HepG2 (cell line): Measurements from ENCODE around the gene ELOVL2. TPM values are rescaled to one million over a fixed set of nuclear protein-coding genes. Genes with fewer than 3 reads are reported as not detected.
A peak's percentile ranks its signal among the peaks of the same experiment; 100 is the strongest.

Experiments used
- ATAC-seq: fragments of 200-7000 bp; cut with Tn5 transposase; 3 replicates; pipeline ENCODE4 v1.9.1; 2020; ENCODE audit warnings: mild to moderate bottlenecking, moderate library complexity
- Bru-seq: library from RNA; stranded (reverse); fragments of 400-500 nt; gene quantifications from one replicate; lab custom pipeline; 2021; lab: Mats Ljungman, UMichigan
- BruChase-seq, 2 experiments: library from RNA; stranded (reverse); fragments of 400-500 nt; gene quantifications; one replicate each; lab custom pipeline; 2021; lab: Mats Ljungman, UMichigan
- BruUV-seq: library from RNA; stranded (reverse); fragments of 400-500 nt; replicated peaks from 2 replicates; lab custom pipeline; 2021; lab: Mats Ljungman, UMichigan
- CTCF ChIA-PET: fragments of 300-600 bp; formaldehyde crosslinking; extraction: SDS; loops from one replicate; lab custom pipeline; 2021; ENCODE audit warnings: low total read pairs, inconsistent platforms, low intra/inter-chr PET ratio; lab: Yijun Ruan, JAX
- POLR2A ChIA-PET: fragments of 350-600 bp; sonication (Branson Sonifier 250); formaldehyde crosslinking; loops from one replicate; lab custom pipeline; 2020; ENCODE audit warnings: antibody characterized with exemption, inconsistent platforms; lab: Yijun Ruan, JAX
- DNase-seq: peaks from one replicate; pipeline ENCODE4 v3.0.0-alpha.2; 2015; ENCODE audit warnings: low spot score
- FAIRE-seq: peaks from 3 replicates; lab custom pipeline; 2011; peaks lifted over from hg19 to GRCh38; lab: Jason Lieb, UNC
- H2AFZ ChIP-seq: one replicate; pipeline ENCODE4 v1.6.1; 2011; ENCODE audit warnings: low read length, inconsistent platforms
- H3K27ac ChIP-seq: fragments of 300-600 bp; 3 replicates; pipeline ENCODE4 v1.8.0; 2011; ENCODE audit warnings: mixed run types, mild to moderate bottlenecking, mixed read lengths, low read length, inconsistent platforms; ENCODE audit not compliant: insufficient read depth; ENCODE audit errors: extremely low read length
- H3K27me3 ChIP-seq, 2 experiments: fragments of 200-600 bp in 1 of 2; 2 replicates in 1 of 2; 3 replicates in 1 of 2; pipeline versions ENCODE4 v1.6.0 to v1.8.0; 2011; ENCODE audit warnings: low read length in 2 of 2, mild to moderate bottlenecking in 2 of 2, moderate library complexity in 2 of 2, inconsistent platforms in 1 of 2; ENCODE audit not compliant: insufficient read depth in 2 of 2, control insufficient read depth in 1 of 2
- H3K36me3 ChIP-seq, 2 experiments: fragments of 200-600 bp in 1 of 2; replicated peaks in 1 of 2; 2 replicates in 1 of 2; 3 replicates in 1 of 2; pipeline versions ENCODE4 v1.5.1 to v1.8.0; 2011; ENCODE audit warnings: low read length in 2 of 2, inconsistent platforms in 1 of 2; ENCODE audit not compliant: insufficient read depth in 2 of 2, control insufficient read depth in 1 of 2
- H3K4me1 ChIP-seq: 2 replicates; pipeline ENCODE4 v1.5.1; 2012; ENCODE audit warnings: low read length, inconsistent platforms; ENCODE audit not compliant: insufficient read depth
- H3K4me2 ChIP-seq: 2 replicates; pipeline ENCODE4 v1.6.0; 2011; ENCODE audit warnings: low read depth, low read length, inconsistent platforms
- H3K4me3 ChIP-seq, 3 experiments: fragments of 200-600 bp in 1 of 3; sonication (generic), shearing (Covaris generic) in 1 of 3; replicated peaks in 1 of 3; 2 replicates each; pipeline ENCODE4 v1.5.1; 2011 to 2016; ENCODE audit warnings: low read length in 3 of 3, inconsistent platforms in 2 of 3, low read depth in 2 of 3, mild to moderate bottlenecking in 2 of 3, control low read depth in 1 of 3, mixed read lengths in 1 of 3; ENCODE audit not compliant: insufficient read depth in 1 of 3
- H3K79me2 ChIP-seq: one replicate; pipeline ENCODE4 v1.6.1; 2011; ENCODE audit warnings: low read length, inconsistent platforms; ENCODE audit not compliant: insufficient read depth
- H3K9ac ChIP-seq: 2 replicates; pipeline ENCODE4 v1.6.0; 2011; ENCODE audit warnings: mild to moderate bottlenecking, low read depth, low read length, inconsistent platforms; ENCODE audit not compliant: insufficient read depth
- H3K9me3 ChIP-seq: 2 replicates; pipeline ENCODE4 v1.5.1; 2012; ENCODE audit warnings: mild to moderate bottlenecking, low read length
- H4K20me1 ChIP-seq: 2 replicates; pipeline ENCODE4 v1.6.0; 2011; ENCODE audit warnings: inconsistent platforms, mild to moderate bottlenecking, low read length, moderate library complexity; ENCODE audit not compliant: insufficient read depth
- HOMEZ ChIP-seq: IDR thresholded peaks from 2 replicates; pipeline ENCODE4 v1.6.1; 2016; ENCODE audit warnings: low read depth
- MIER3 ChIP-seq: IDR thresholded peaks from 2 replicates; pipeline ENCODE4 v1.6.1; 2016; ENCODE audit warnings: missing compliant biosample characterization, borderline replicate concordance
- PAXIP1 ChIP-seq: sonication (generic); formaldehyde crosslinking; conservative IDR thresholded peaks from 2 replicates; pipeline ENCODE4 v1.4.0; 2020; ENCODE audit warnings: mild to moderate bottlenecking, missing genetic modification reagents, moderate library complexity
- ZNF720 ChIP-seq: sonication (generic); formaldehyde crosslinking; IDR thresholded peaks from 2 replicates; pipeline ENCODE4 v1.4.0; 2020; ENCODE audit warnings: missing genetic modification reagents
- ZNF773 ChIP-seq: sonication (generic); formaldehyde crosslinking; IDR thresholded peaks from 2 replicates; pipeline ENCODE4 v1.4.0; 2020; ENCODE audit warnings: missing genetic modification reagents, borderline replicate concordance
- WGBS: methylation state at CpG from one replicate; pipeline ENCODE4 v1.1.6; 2017; ENCODE audit warnings: low lambda C conversion rate; 5-methylcytosine and 5-hydroxymethylcytosine counted together
- in situ Hi-C: cut with HindIII; loops from 2 replicates; pipeline ENCODE4 v1.10.0; 2017; ENCODE audit warnings: low pct_unique_long_range_greater_than_20kb; ENCODE audit not compliant: extremely low pct_ligation_motif_present
- intact Hi-C: fragments of 100-400 bp; cut with micrococcal nuclease; formaldehyde crosslinking; loops from one replicate; pipeline ENCODE4 v1.10.0; 2022; ENCODE audit not compliant: unreplicated experiment
- long read RNA-seq, 2 experiments: library from RNA in 1 of 2; library from polyadenylated mRNA in 1 of 2; stranded (forward) in 1 of 2; unstranded in 1 of 2; transcript quantifications; one replicate each; pipeline ENCODE4 v2.0.0, GENCODE V29; 2019 to 2022
- polyA minus RNA-seq, 3 experiments: library from RNA; depleted of rRNA, polyadenylated mRNA; stranded (reverse); fragments of >200 nt; gene quantifications; 2 replicates each; pipeline ENCODE4 v1.2.3, GENCODE V29; 2011; ENCODE audit warnings: low replicate concordance in 1 of 3
- polyA plus RNA-seq, 8 experiments: library from polyadenylated mRNA; depleted of rRNA in 3 of 8; stranded (reverse) in 7 of 8; unstranded in 1 of 8; fragments of >200 nt; fragmentation: Illumina TruSeq in 4 of 8; extraction: Trizol in 4 of 8; gene quantifications; 2 replicates each; pipeline versions ENCODE4 v1.2.1 to v1.2.3, GENCODE V29; 2011 to 2016; ENCODE audit warnings: low read depth in 4 of 8, missing spikeins in 1 of 8, mixed read lengths in 1 of 8; ENCODE audit not compliant: insufficient read depth in 1 of 8
- total RNA-seq, 5 experiments: library from RNA; depleted of rRNA; stranded (reverse); fragments of >200 nt; fragmentation: Illumina TruSeq; extraction: Trizol; gene quantifications; 2 replicates each; pipeline ENCODE4 v1.2.3, GENCODE V29; 2016; ENCODE audit warnings: low read depth in 1 of 5

The ELOVL2 gene
- 60.1 and 65.4 TPM in 2 replicates for total RNA-seq (2016; rRNA removed; fragmentation: Illumina TruSeq; extraction: Trizol)
- total RNA-seq (2016; cell fraction: cytosol; rRNA removed; fragmentation: Illumina TruSeq; extraction: Trizol; ENCODE audit: low read depth): 16.2 and 17.4 TPM in 2 replicates
- total RNA-seq (2016; cell fraction: insoluble cytoplasmic fraction; rRNA removed; fragmentation: Illumina TruSeq; extraction: Trizol): 56.0 and 65.6 TPM in 2 replicates
- total RNA-seq (2016; cell fraction: membrane; rRNA removed; fragmentation: Illumina TruSeq; extraction: Trizol): 63.8 and 70.3 TPM in 2 replicates
- total RNA-seq (2016; cell fraction: nucleus; rRNA removed; fragmentation: Illumina TruSeq; extraction: Trizol): 58.7 and 63.1 TPM in 2 replicates
- polyA plus RNA-seq (2011; rRNA removed): 32.1 and 43.6 TPM in 2 replicates
- polyA plus RNA-seq (2011; cell fraction: cytosol; rRNA removed): 20.8 and 31.9 TPM in 2 replicates
- 13.8 and 15.2 TPM in 2 replicates for polyA plus RNA-seq (2011; cell fraction: nucleus; rRNA removed)
- polyA plus RNA-seq (2012): 48.1 and 62.3 TPM in 2 replicates
- 17.6 and 20.3 TPM in 2 replicates for polyA plus RNA-seq (2016; cell fraction: cytosol; fragmentation: Illumina TruSeq; extraction: Trizol; ENCODE audit: low read depth)
- 68.4 and 70.1 TPM in 2 replicates for polyA plus RNA-seq (2016; cell fraction: insoluble cytoplasmic fraction; fragmentation: Illumina TruSeq; extraction: Trizol; ENCODE audit: low read depth)
- polyA plus RNA-seq (2016; cell fraction: membrane; fragmentation: Illumina TruSeq; extraction: Trizol; ENCODE audit: low read depth): 54.8 and 56.6 TPM in 2 replicates
- polyA plus RNA-seq (2016; cell fraction: nucleus; fragmentation: Illumina TruSeq; extraction: Trizol; ENCODE audit: insufficient read depth, low read depth): 89.1 and 92.2 TPM in 2 replicates
- 43.3 TPM in 1 of 2 replicates, not detected in the other for polyA minus RNA-seq (2011; rRNA and poly(A)+ RNA removed; ENCODE audit: low replicate concordance)
- 26.2 and 28.8 TPM in 2 replicates for polyA minus RNA-seq (2011; cell fraction: cytosol; rRNA and poly(A)+ RNA removed)
- polyA minus RNA-seq (2011; cell fraction: nucleus; rRNA and poly(A)+ RNA removed): 17.1 and 19.9 TPM in 2 replicates
- Bru-seq, nascent RNA: percentile 93 among the genes with signal in this experiment
- percentile 92 among the genes with signal in this experiment for BruChase-seq, experiment 1, labeled RNA remaining after a 6-hour chase
- BruChase-seq, experiment 2, labeled RNA remaining after a 2-hour chase: percentile 94 among the genes with signal in this experiment
- long read RNA-seq, experiment 1, transcript ELOVL2-201 (8 exons, 3,997 nt): major isoform, 19 of 39 reads
- long read RNA-seq, experiment 1, partial matches to known transcripts: 1 of 39 reads
- long read RNA-seq, experiment 1, other reads (novel, unspliced or antisense): 19 of 39 reads
- long read RNA-seq, experiment 2, partial matches to known transcripts: 2 of 121 reads
- long read RNA-seq, experiment 2, other reads (novel, unspliced or antisense): 118 of 121 reads

GRCh38 chr6:11043961-11044711 lies at the start of gene ELOVL2:
TSS of gene ELOVL2 (minus strand) at chr6:11044305. CDS start at chr6:11044230, 75 bp downstream.
- Histone ChIP-seq H4K20me1 (no peaks in the 10 kb centered on the region), H2AFZ (no peak within 1 kb of the TSS), H3K4me1 (peaks cover 40% of the 10 kb centered on the region), H3K27ac (peak within 1 kb of the TSS; percentile 67), H3K79me2 (peaks cover 45% of the 10 kb centered on the region), H3K4me3 (peak within 1 kb of the TSS; percentile 86 to 99 (median 90)), H3K9me3 (no peaks in the 10 kb centered on the region), H3K9ac (peak within 1 kb of the TSS; percentile 89), H3K4me2 (peak within 1 kb of the TSS; percentile 94), H3K36me3 (no peaks in the 10 kb centered on the region; a peak in 1 of 5 replicates), H3K27me3 (no peaks in the 10 kb centered on the region; a peak in 1 of 5 replicates)
- no TSS peak for BruUV-seq
- ChIA-PET POLR2A (interaction anchor here (0.9 to 3.2 kb wide), 5 partner anchors 24 to 89 kb away, joined by 3 to 21 read pairs (median 15); no protein-coding TSS in a partner anchor), CTCF (interaction anchor here (0.7 to 7.1 kb wide), 12 partner anchors 11 to 531 kb away, joined by 3 to 309 read pairs (median 6); no protein-coding TSS in a partner anchor)
- WGBS: 0% methylated on average over 10 of the region's 124 CpGs
- intact Hi-C loops: loop anchor here (1.0 to 10.0 kb wide), 3 partner anchors 23 to 90 kb away; no protein-coding TSS in a partner anchor
- in situ Hi-C loops: loop anchor here (5.0 kb wide), 1 partner anchor 87 kb away; no protein-coding TSS in a partner anchor
- ATAC-seq (peak; percentile 84), DNase-seq (peak; percentile 59), FAIRE-seq (no peak)
- TF ChIP-seq HOMEZ: no peak
- peak; percentile 73; the same call in 1 of the 2 replicates for TF ChIP-seq ZNF773 (CRISPR knock-in tag)
- TF ChIP-seq ZNF720 (CRISPR knock-in tag): no peak
- peak; percentile 50 for TF ChIP-seq PAXIP1 (CRISPR knock-in tag)
- peak; percentile 35; the same call in 1 of the 2 replicates for TF ChIP-seq MIER3 (CRISPR knock-in tag)
